ENCODE data around the gene ORC5.

GRCh38 chr7:104241538-104242209 is 33.9 kb upstream of the ORC5 start:
- TF ChIP-seq, protein P1, sequence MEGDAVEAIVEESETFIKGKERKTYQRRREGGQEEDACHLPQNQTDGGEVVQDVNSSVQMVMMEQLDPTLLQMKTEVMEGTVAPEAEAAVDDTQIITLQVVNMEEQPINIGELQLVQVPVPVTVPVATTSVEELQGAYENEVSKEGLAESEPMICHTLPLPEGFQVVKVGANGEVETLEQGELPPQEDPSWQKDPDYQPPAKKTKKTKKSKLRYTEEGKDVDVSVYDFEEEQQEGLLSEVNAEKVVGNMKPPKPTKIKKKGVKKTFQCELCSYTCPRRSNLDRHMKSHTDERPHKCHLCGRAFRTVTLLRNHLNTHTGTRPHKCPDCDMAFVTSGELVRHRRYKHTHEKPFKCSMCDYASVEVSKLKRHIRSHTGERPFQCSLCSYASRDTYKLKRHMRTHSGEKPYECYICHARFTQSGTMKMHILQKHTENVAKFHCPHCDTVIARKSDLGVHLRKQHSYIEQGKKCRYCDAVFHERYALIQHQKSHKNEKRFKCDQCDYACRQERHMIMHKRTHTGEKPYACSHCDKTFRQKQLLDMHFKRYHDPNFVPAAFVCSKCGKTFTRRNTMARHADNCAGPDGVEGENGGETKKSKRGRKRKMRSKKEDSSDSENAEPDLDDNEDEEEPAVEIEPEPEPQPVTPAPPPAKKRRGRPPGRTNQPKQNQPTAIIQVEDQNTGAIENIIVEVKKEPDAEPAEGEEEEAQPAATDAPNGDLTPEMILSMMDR (IDR thresholded peaks at IDR 0.05; ENCODE audit: low read length): no peak
- no peak for TF ChIP-seq EZH2 (IDR thresholded peaks at IDR 0.05; ENCODE audit: borderline replicate concordance, low read length)

All from OCI-LY1 (cell line).